GM18867 (cell line): ENCODE data around the gene PTPRM.

Experiments
- ATAC-seq: cut with Tn5 transposase; IDR thresholded peaks from one replicate; pipeline ENCODE4 v1.9.1; 2021; ENCODE audit warnings: mild to moderate bottlenecking, moderate library complexity; ENCODE audit not compliant: unreplicated experiment

Gene PTPRM

GRCh38 chr18:8081267-8081666, 514.2 kb downstream of the PTPRM start:
- no peak for ATAC-seq

GRCh38 chr18:8081872-8082553, 514.9 kb downstream of the PTPRM start:
- no peak for ATAC-seq

GRCh38 chr18:8084160-8084559, 517.0 kb downstream of the PTPRM start:
- ATAC-seq: no peak

- ATAC-seq: no peak
These were observed 521.5 kb downstream of the PTPRM start for GRCh38 chr18:8088626-8089025.

GRCh38 chr18:8091035-8091434, 523.9 kb downstream of the PTPRM start:
- ATAC-seq: no peak

GRCh38 chr18:8095947-8096570, 528.9 kb downstream of the PTPRM start:
- no peak for ATAC-seq

GRCh38 chr18:8097399-8097798, 530.3 kb downstream of the PTPRM start:
- no peak for ATAC-seq

- no peak for ATAC-seq
These were observed 530.8 kb downstream of the PTPRM start for GRCh38 chr18:8097927-8098326.

- no peak for ATAC-seq
These were observed 539.5 kb downstream of the PTPRM start for GRCh38 chr18:8106603-8107002.

GRCh38 chr18:8107426-8107825, 540.3 kb downstream of the PTPRM start:
- ATAC-seq: no peak

- ATAC-seq: no peak
These were observed 547.4 kb downstream of the PTPRM start for GRCh38 chr18:8114480-8114879.

- ATAC-seq: no peak
These were observed 549.4 kb downstream of the PTPRM start for GRCh38 chr18:8116341-8117005.

- ATAC-seq: no peak
These were observed 549.9 kb downstream of the PTPRM start for GRCh38 chr18:8117006-8117371.

GRCh38 chr18:8121101-8121500, 554.0 kb downstream of the PTPRM start:
- no peak for ATAC-seq

- ATAC-seq: no peak
These were observed 554.9 kb downstream of the PTPRM start for GRCh38 chr18:8121942-8122480.

- no peak for ATAC-seq
These were observed 557.4 kb downstream of the PTPRM start for GRCh38 chr18:8124232-8125146.

- ATAC-seq: no peak
These were observed 563.0 kb downstream of the PTPRM start for GRCh38 chr18:8130096-8130495.

GRCh38 chr18:8133032-8133431, 565.9 kb downstream of the PTPRM start:
- no peak for ATAC-seq

- no peak for ATAC-seq
These were observed 566.8 kb downstream of the PTPRM start for GRCh38 chr18:8133888-8134287.

- ATAC-seq: no peak
These were observed 572.0 kb downstream of the PTPRM start for GRCh38 chr18:8139127-8139527.

- no peak for ATAC-seq
These were observed 572.8 kb downstream of the PTPRM start for GRCh38 chr18:8139891-8140406.
